Body of pancreas (tissue), 4 donors: ENCODE results near the gene SMARCA4.

Experiments used
- POLR2A ChIP-seq, 3 donors: fragments of 450-650 bp; IDR thresholded peaks; one replicate each; pipeline ENCODE4 v1.6.1; 2016; ENCODE audit warnings: antibody characterized with exemption in 3 of 3, mild to moderate bottlenecking in 2 of 3
- TF ChIP-seq, protein P1 (sequence below), 7 experiments: fragments of 450-650 bp in 4 of 7; fragments of 200-600 bp in 3 of 7; sonication (generic) in 3 of 7; IDR thresholded peaks; one replicate each; pipeline ENCODE4 v1.5.1; 2016 to 2019; ENCODE audit warnings: antibody characterized with exemption in 7 of 7

DNA sequence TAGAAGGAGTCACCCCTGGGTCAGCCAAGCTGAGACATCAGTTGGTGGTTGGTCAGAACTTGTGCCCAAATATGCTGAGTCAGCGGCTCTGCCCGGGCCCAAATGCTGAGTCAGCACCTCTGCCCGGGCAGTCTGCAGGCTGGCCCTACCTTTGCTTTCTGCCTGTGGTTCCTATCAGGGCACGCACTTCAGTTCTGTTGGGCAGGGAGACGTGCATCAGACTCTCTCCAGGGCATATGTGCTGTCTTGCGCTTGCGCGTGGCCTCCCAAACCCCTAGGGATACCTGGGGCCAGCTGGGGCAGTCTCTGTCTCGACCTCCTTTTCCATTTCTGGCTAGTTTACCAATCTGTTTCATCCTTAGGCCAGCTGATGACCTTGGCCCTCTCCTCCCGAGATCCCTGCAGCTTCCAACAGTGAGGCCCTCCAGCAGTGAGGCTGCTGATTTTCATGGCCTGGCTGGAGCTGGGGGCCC is 104.0 kb downstream of the SMARCA4 start:
- TF ChIP-seq, protein P1, sequence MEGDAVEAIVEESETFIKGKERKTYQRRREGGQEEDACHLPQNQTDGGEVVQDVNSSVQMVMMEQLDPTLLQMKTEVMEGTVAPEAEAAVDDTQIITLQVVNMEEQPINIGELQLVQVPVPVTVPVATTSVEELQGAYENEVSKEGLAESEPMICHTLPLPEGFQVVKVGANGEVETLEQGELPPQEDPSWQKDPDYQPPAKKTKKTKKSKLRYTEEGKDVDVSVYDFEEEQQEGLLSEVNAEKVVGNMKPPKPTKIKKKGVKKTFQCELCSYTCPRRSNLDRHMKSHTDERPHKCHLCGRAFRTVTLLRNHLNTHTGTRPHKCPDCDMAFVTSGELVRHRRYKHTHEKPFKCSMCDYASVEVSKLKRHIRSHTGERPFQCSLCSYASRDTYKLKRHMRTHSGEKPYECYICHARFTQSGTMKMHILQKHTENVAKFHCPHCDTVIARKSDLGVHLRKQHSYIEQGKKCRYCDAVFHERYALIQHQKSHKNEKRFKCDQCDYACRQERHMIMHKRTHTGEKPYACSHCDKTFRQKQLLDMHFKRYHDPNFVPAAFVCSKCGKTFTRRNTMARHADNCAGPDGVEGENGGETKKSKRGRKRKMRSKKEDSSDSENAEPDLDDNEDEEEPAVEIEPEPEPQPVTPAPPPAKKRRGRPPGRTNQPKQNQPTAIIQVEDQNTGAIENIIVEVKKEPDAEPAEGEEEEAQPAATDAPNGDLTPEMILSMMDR (IDR thresholded peaks at IDR 0.05) = no peak
- no peak for TF ChIP-seq POLR2A (IDR thresholded peaks at IDR 0.05)
